Nephron progenitor cell (in vitro differentiated cells): ENCODE measurements around the gene TRIM2.
A peak's percentile ranks its signal among the peaks of the same experiment; 100 is the strongest.

Source experiments
- DNase-seq: peaks from one replicate; pipeline ENCODE4 v3.0.0; 2021
- H3K27ac Mint-ChIP-seq: 2 replicates; pipeline ENCODE4 v1.8.0; 2021; ENCODE audit warnings: mild to moderate bottlenecking, moderate library complexity, mixed read lengths
- H3K27me3 Mint-ChIP-seq: 2 replicates; pipeline ENCODE4 v1.8.0; 2021; ENCODE audit warnings: mild to moderate bottlenecking, low read depth, mixed read lengths; ENCODE audit not compliant: poor library complexity
- H3K36me3 Mint-ChIP-seq: 2 replicates; pipeline ENCODE4 v1.8.0; 2021; ENCODE audit warnings: low read depth, mixed read lengths
- H3K4me1 Mint-ChIP-seq: 2 replicates; pipeline ENCODE4 v1.8.0; 2021; ENCODE audit warnings: mixed read lengths
- H3K4me3 Mint-ChIP-seq: 2 replicates; pipeline ENCODE4 v1.8.0; 2021; ENCODE audit warnings: mild to moderate bottlenecking, moderate library complexity, mixed read lengths
- H3K9me3 Mint-ChIP-seq: 2 replicates; pipeline ENCODE4 v1.8.0; 2021; ENCODE audit warnings: mild to moderate bottlenecking, moderate library complexity, mixed read lengths
- CTCF ChIP-seq: fragments of 200-600 bp; sonication (generic); IDR thresholded peaks from 2 replicates; pipeline ENCODE4 v1.5.0; 2021; ENCODE audit warnings: antibody characterized with exemption

Gene TRIM2

DNA sequence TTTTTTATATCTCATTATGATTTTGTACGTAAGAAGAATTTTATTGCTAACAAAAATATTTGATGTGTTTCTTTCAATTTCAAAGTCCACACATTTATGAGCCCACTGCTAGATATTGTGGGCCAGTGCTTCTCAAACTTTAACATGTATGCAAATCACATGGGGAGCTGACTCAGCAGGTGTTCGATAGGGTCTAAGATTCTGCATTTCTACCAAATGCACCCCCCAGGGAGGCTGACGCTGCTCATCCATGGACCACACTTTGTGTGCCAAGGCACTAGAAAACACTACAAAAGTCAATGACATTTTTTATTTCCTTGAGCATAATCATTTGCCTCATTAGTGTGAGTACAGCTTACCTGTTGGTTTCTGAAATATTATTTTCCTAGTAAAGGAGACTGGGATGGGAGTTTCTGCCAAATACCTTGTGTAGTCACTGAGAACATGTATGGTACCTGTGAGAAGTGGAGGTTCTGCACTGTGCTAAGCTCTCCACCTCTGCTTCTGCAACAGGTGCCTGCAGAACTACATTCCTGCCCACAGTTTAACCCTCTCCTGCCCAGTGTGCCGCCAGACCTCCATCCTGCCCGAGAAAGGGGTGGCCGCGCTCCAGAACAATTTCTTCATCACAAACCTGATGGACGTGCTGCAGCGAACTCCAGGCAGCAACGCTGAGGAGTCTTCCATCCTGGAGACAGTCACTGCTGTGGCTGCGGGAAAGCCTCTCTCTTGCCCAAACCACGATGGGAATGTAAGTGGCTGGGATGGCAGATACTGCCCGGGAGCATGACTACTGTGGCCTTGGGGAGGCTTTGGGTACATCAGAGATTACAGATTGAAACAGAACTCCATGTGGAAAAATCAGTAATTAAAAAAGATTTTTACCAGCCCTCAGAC, 71.4 kb downstream of the TRIM2 start:
- Mint-ChIP-seq H3K4me1 (peaks cover 12% of the 10 kb centered on the region), H3K4me3 (no peak overlapping the region), H3K36me3 (peaks cover 47% of the 10 kb centered on the region), H3K27ac (peak overlapping the region; percentile 92), H3K27me3 (no peaks in the 10 kb centered on the region), H3K9me3 (no peaks in the 10 kb centered on the region)
- no peak for TF ChIP-seq CTCF
- DNase-seq, result no peak

DNA sequence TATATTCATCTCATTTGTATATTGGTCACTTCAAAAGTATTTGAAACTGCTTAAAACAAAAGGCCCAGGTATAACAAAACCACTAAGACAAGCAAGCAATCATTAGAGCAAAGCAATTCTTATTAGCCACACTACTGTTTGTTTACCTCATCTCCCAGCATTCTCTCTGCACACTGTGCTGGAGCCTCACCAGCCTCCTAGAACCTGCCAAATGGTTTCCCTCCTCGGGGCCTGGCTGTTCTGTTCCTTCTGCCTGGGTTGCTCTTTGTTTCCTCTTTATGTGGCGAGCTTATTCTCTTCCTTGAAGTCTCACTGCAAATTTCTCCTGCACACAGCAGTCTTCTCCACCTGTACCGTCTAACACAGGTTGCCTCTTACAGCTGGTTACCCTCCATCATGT, 72.7 kb downstream of the TRIM2 start:
- Mint-ChIP-seq H3K4me3 (no peak overlapping the region), H3K9me3 (peaks cover 10% of the 10 kb centered on the region), H3K27me3 (no peaks in the 10 kb centered on the region), H3K36me3 (peaks cover 52% of the 10 kb centered on the region), H3K27ac (peak overlapping the region; percentile 9), H3K4me1 (peaks cover 11% of the 10 kb centered on the region)
- no peak for DNase-seq
- TF ChIP-seq CTCF, result no peak

- no peak for DNase-seq
- no peak overlapping the region for H3K4me3 Mint-ChIP-seq
- peaks cover 42% of the 10 kb centered on the region for H3K9me3 Mint-ChIP-seq
- peaks cover 69% of the 10 kb centered on the region for H3K36me3 Mint-ChIP-seq
- no peak for TF ChIP-seq CTCF
- no peak overlapping the region for H3K27ac Mint-ChIP-seq
- H3K27me3 Mint-ChIP-seq, result no peaks in the 10 kb centered on the region
- H3K4me1 Mint-ChIP-seq, result peaks cover 6% of the 10 kb centered on the region
Observed at GRCh38 chr4:153281476-153281875, 77.2 kb downstream of the TRIM2 start.

- no peak for DNase-seq
- H3K4me1 Mint-ChIP-seq, result peaks cover 4% of the 10 kb centered on the region
- peaks cover 48% of the 10 kb centered on the region for H3K9me3 Mint-ChIP-seq
- no peaks in the 10 kb centered on the region for H3K27me3 Mint-ChIP-seq
- TF ChIP-seq CTCF, result no peak
- H3K36me3 Mint-ChIP-seq, result peaks cover 72% of the 10 kb centered on the region
- H3K27ac Mint-ChIP-seq, result no peak overlapping the region
- no peak overlapping the region for H3K4me3 Mint-ChIP-seq
Observed at GRCh38 chr4:153282023-153282422, 77.8 kb downstream of the TRIM2 start.

GRCh38 chr4:153283260-153283659, 79.0 kb downstream of the TRIM2 start:
- Mint-ChIP-seq H3K27me3 (no peaks in the 10 kb centered on the region), H3K36me3 (peaks cover 80% of the 10 kb centered on the region), H3K4me1 (no peaks in the 10 kb centered on the region), H3K9me3 (peaks cover 57% of the 10 kb centered on the region), H3K4me3 (no peak overlapping the region), H3K27ac (no peak overlapping the region)
- DNase-seq, result no peak
- no peak for TF ChIP-seq CTCF

GRCh38 chr4:153290134-153290533, 85.9 kb downstream of the TRIM2 start:
- Mint-ChIP-seq H3K36me3 (peaks cover 90% of the 10 kb centered on the region), H3K27ac (no peak overlapping the region), H3K27me3 (no peaks in the 10 kb centered on the region), H3K9me3 (peaks cover 46% of the 10 kb centered on the region), H3K4me3 (no peak overlapping the region), H3K4me1 (no peaks in the 10 kb centered on the region)
- DNase-seq, result no peak
- TF ChIP-seq CTCF, result no peak
